OCI-LY3 (cell line): Measurements from ENCODE around the gene JMJD6.
"Not testable (repeated sequence)": the region's sequence is repeated elsewhere in the genome, so short reads cannot be mapped to it uniquely, and the experiment has no call there.

Experiments used
- H2AFZ ChIP-seq: fragments of 200-600, 300-600 bp; shearing (Covaris generic); 2 replicates; pipeline ENCODE4 v1.6.0; 2014; ENCODE audit warnings: antibody characterized with exemption, low read depth, low read length
- H3K27ac ChIP-seq: fragments of 200-600, 300-600 bp; sonication (generic); 2 replicates; pipeline ENCODE4 v1.5.1; 2014; ENCODE audit warnings: mild to moderate bottlenecking, low read length, moderate library complexity, mixed read lengths
- H3K27me3 ChIP-seq: fragments of 200-600, 300-600 bp; sonication (generic); 2 replicates; pipeline ENCODE4 v1.6.1; 2014; ENCODE audit warnings: low read depth, low read length, mixed read lengths
- H3K36me3 ChIP-seq: fragments of 200-600, 300-600 bp; sonication (generic); replicated peaks from 2 replicates; pipeline ENCODE3; 2014; ENCODE audit warnings: low read depth, low read length, mixed read lengths
- H3K4me1 ChIP-seq: fragments of 300-600, 200-600 bp; sonication (generic); 2 replicates; pipeline ENCODE4 v1.6.1; 2014; ENCODE audit warnings: low read length, mixed read lengths
- H3K4me2 ChIP-seq: fragments of 200-600, 300-600 bp; sonication (generic); 2 replicates; pipeline ENCODE4 v1.6.1; 2014; ENCODE audit warnings: low read length, mixed read lengths
- H3K4me3 ChIP-seq: fragments of 300-600, 200-600 bp; sonication (generic); 2 replicates; pipeline ENCODE4 v1.5.1; 2014; ENCODE audit warnings: antibody characterized with exemption, mild to moderate bottlenecking, low read length, moderate library complexity
- H3K79me2 ChIP-seq: fragments of 300-600, 200-600 bp; shearing (Covaris generic); 2 replicates; pipeline ENCODE4 v1.6.1; 2014; ENCODE audit warnings: mild to moderate bottlenecking, low read length, mixed read lengths
- H3K9ac ChIP-seq: fragments of 300-600, 200-600 bp; shearing (Covaris generic); 2 replicates; pipeline ENCODE4 v1.6.0; 2014; ENCODE audit warnings: mild to moderate bottlenecking, low read length, moderate library complexity
- H3K9me3 ChIP-seq: fragments of 200-600, 300-600 bp; shearing (Covaris generic); 2 replicates; pipeline ENCODE4 v1.6.1; 2014; ENCODE audit warnings: low read length, mixed read lengths; ENCODE audit not compliant: insufficient read depth
- H4K20me1 ChIP-seq: fragments of 200-600, 300-600 bp; sonication (generic); 2 replicates; pipeline ENCODE4 v1.6.1; 2016; ENCODE audit warnings: low read length, mixed read lengths; ENCODE audit not compliant: insufficient read depth
- EZH2phosphoT487 ChIP-seq: fragments of 200-600 bp; shearing (Covaris generic); IDR thresholded peaks from 2 replicates; pipeline ENCODE4 v1.6.1; 2018; ENCODE audit warnings: antibody characterized with exemption, mixed run types, low read depth
- TF ChIP-seq, protein P1 (sequence below): fragments of 200-600, 300-600 bp; sonication (generic); IDR thresholded peaks from 2 replicates; pipeline ENCODE4 v1.5.1; 2014; ENCODE audit warnings: antibody characterized with exemption, low read length, low read depth

Gene JMJD6

DNA sequence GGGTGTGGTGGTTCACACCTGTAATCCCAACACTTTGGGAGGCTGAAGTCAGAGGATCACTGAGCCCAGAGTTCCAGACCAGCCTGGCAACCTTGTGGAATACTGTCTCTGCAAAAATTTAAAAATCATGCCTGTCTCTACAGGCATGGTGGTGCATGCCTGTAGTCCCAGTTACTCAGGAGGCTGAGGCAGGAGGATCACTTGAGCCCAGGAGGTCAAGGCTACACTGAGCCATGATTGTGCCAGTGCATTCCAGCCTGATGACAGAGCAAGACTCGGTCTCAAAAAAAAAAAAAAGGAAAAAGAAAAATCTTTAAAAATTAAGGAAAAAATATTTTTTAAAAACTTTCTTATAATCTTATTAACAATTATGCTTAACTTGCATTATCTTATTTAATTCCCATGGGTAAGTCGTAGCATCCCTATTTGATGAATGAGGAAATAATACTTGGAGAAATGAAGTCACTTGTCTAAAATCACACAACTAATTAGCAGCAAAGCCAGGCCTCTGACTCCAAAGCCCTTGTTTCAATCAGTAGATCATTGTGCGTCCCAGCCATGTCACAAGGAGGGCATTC, 25.1 kb upstream of the JMJD6 start:
- Histone ChIP-seq H3K27ac (no peak overlapping the region), H3K9me3 (no peaks in the 10 kb centered on the region), H2AFZ (no peak overlapping the region), H3K4me1 (peaks cover 14% of the 10 kb centered on the region), H4K20me1 (no peaks in the 10 kb centered on the region), H3K27me3 (no peaks in the 10 kb centered on the region), H3K4me2 (no peak overlapping the region), H3K36me3 (peaks cover 2% of the 10 kb centered on the region), H3K4me3 (no peak overlapping the region), H3K9ac (no peak overlapping the region), H3K79me2 (no peaks in the 10 kb centered on the region)
- TF ChIP-seq, protein P1, sequence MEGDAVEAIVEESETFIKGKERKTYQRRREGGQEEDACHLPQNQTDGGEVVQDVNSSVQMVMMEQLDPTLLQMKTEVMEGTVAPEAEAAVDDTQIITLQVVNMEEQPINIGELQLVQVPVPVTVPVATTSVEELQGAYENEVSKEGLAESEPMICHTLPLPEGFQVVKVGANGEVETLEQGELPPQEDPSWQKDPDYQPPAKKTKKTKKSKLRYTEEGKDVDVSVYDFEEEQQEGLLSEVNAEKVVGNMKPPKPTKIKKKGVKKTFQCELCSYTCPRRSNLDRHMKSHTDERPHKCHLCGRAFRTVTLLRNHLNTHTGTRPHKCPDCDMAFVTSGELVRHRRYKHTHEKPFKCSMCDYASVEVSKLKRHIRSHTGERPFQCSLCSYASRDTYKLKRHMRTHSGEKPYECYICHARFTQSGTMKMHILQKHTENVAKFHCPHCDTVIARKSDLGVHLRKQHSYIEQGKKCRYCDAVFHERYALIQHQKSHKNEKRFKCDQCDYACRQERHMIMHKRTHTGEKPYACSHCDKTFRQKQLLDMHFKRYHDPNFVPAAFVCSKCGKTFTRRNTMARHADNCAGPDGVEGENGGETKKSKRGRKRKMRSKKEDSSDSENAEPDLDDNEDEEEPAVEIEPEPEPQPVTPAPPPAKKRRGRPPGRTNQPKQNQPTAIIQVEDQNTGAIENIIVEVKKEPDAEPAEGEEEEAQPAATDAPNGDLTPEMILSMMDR, result no peak
- TF ChIP-seq EZH2phosphoT487, result no peak

DNA sequence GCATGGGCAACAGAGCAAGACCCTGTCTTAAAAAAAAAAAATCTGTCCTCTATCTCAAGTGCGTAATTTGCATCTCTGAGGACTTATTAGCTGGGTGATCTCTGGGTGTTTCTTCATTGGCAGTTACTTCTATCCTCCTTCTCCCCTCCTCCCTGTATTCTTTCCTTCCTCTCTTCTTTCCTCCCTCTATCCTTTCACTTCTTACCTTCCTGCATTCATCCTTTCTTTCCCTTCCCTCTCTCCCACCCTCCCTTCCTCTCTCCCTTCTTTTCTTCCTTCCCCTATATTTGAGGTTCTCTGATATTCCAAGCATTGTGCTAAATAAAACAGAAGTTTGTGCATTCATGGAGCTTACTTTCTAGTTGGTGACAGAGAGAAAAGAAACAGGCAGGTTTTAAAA, 22.3 kb upstream of the JMJD6 start:
- H2AFZ ChIP-seq, result no peak overlapping the region
- H3K4me1 ChIP-seq, result peaks cover 13% of the 10 kb centered on the region
- H3K9me3 ChIP-seq, result no peaks in the 10 kb centered on the region
- no peak overlapping the region for H3K4me2 ChIP-seq
- no peaks in the 10 kb centered on the region for H3K27me3 ChIP-seq
- no peak for TF ChIP-seq EZH2phosphoT487
- TF ChIP-seq, protein P1, result no peak
- peaks cover 13% of the 10 kb centered on the region for H3K36me3 ChIP-seq
- H3K4me3 ChIP-seq, result no peak overlapping the region
- no peaks in the 10 kb centered on the region for H3K79me2 ChIP-seq
- no peaks in the 10 kb centered on the region for H4K20me1 ChIP-seq
- H3K9ac ChIP-seq, result no peak overlapping the region
- H3K27ac ChIP-seq, result no peak overlapping the region

DNA sequence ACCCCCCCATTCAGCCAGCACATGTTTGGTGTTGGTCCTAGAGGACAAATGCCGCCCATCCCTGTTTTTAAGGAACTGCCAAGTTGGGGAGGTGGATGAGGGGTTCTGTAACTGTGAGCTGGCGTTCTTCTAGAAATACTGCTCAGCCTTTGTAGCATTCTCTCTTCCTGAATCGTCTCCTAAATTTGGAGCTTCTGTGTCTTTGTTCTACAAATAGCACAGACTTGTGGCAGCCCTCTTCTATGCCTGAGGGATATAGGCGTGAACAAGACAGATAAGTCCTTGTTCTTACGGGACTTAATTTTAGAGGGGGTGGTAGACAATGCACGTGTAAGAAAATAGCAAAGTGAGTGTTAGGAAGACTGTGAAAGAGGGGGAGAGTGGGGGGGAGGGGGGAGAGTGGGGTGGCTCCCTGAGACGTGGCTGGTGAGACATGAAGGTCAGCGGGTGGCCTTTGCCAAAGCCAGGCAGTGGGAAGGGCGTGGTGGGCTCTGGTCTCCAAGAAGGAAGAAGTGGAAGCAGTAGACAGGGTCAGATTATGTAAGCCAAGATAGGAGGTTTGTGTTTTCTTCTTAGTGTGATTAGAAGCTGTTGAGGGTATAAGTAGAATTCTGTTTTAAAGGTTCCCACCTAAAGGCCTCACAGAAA, 21.4 kb upstream of the JMJD6 start:
- Histone ChIP-seq H3K9me3 (no peaks in the 10 kb centered on the region), H3K4me3 (no peak overlapping the region), H3K4me2 (no peak overlapping the region), H3K9ac (no peak overlapping the region), H4K20me1 (no peaks in the 10 kb centered on the region), H3K4me1 (peaks cover 4% of the 10 kb centered on the region), H3K36me3 (peaks cover 13% of the 10 kb centered on the region), H3K27ac (no peak overlapping the region), H3K79me2 (no peaks in the 10 kb centered on the region), H2AFZ (no peak overlapping the region), H3K27me3 (no peaks in the 10 kb centered on the region)
- TF ChIP-seq, protein P1, result no peak
- TF ChIP-seq EZH2phosphoT487, result no peak

DNA sequence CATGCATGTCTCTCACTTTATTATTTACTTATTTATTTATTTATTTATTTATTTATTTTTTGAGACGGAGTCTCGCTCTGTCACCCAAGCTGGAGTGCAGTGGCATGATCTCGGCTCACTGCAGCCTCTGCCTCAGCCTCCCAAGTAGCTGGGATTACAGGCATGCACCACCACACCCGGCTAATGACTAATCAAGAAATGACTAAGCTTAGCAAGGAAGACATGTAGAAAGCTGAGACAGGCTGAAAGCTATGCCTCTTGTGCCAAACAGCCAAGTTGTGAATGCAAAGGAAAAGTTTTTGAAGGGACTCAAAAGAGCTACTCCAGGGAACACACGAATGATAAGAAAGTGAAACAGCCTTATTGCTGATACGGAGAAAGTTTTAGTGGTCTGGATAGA, 19.4 kb upstream of the JMJD6 start:
- not testable (repeated sequence) for H3K4me3 ChIP-seq, H3K27ac ChIP-seq, H3K4me2 ChIP-seq, H2AFZ ChIP-seq, H4K20me1 ChIP-seq, H3K9me3 ChIP-seq, H3K4me1 ChIP-seq, H3K79me2 ChIP-seq, H3K9ac ChIP-seq, H3K27me3 ChIP-seq
- H3K36me3 ChIP-seq, result peaks cover 17% of the 10 kb centered on the region
